WTC11 (cell line): ENCODE data around the gene BAZ2A. TPM values are rescaled to one million over a fixed set of nuclear protein-coding genes. Genes with fewer than 3 reads are reported as not detected.

Experiments
- ATAC-seq: fragments of 200-7000 bp; cut with Tn5 transposase; 2 replicates; pipeline ENCODE4 v1.10.0; 2021; ENCODE audit warnings: mild to moderate bottlenecking, moderate library complexity
- CTCF ChIA-PET: fragments of 300-600 bp; sonication (Branson Sonifier 250); formaldehyde crosslinking; loops from one replicate; lab custom pipeline; 2021; ENCODE audit warnings: antibody characterized with exemption; lab: Charles Lee
- POLR2A ChIA-PET: fragments of 350-600 bp; sonication (Branson Sonifier 250); formaldehyde crosslinking; loops from one replicate; lab custom pipeline; 2021; ENCODE audit warnings: antibody characterized with exemption; lab: Charles Lee
- DNase-seq: peaks from one replicate; pipeline ENCODE4 v3.0.0; 2021; ENCODE audit warnings: low spot score
- H3K27ac Mint-ChIP-seq: 2 replicates; pipeline ENCODE4 v1.8.0; 2021; ENCODE audit warnings: mixed read lengths
- H3K27me3 Mint-ChIP-seq: 2 replicates; pipeline ENCODE4 v1.8.0; 2021; ENCODE audit warnings: low read depth, mild to moderate bottlenecking, moderate library complexity, mixed read lengths
- H3K36me3 Mint-ChIP-seq: 2 replicates; pipeline ENCODE4 v1.8.0; 2021; ENCODE audit warnings: mixed read lengths
- H3K4me1 Mint-ChIP-seq: 2 replicates; pipeline ENCODE4 v1.8.0; 2022; ENCODE audit warnings: mixed read lengths
- H3K4me3 Mint-ChIP-seq: 2 replicates; pipeline ENCODE4 v1.8.0; 2021; ENCODE audit warnings: mild to moderate bottlenecking, moderate library complexity, mixed read lengths
- H3K9me3 Mint-ChIP-seq: 2 replicates; pipeline ENCODE4 v1.8.0; 2021; ENCODE audit warnings: mixed read lengths
- NFATC4 ChIP-seq: fragments of 250-450 bp; sonication (Bioruptor Pico); IDR thresholded peaks from 2 replicates; pipeline ENCODE4 v1.9.0; 2021; ENCODE audit warnings: mild to moderate bottlenecking
- SP1 ChIP-seq: sonication (generic); formaldehyde crosslinking; conservative IDR thresholded peaks from 2 replicates; pipeline ENCODE4 v1.8.1; 2022; ENCODE audit warnings: missing genetic modification reagents
- TP53 ChIP-seq: sonication (generic); formaldehyde crosslinking; IDR thresholded peaks from 2 replicates; pipeline ENCODE4 v1.8.1; 2023; ENCODE audit warnings: mild to moderate bottlenecking, missing genetic modification reagents
- ZNF138 ChIP-seq: sonication (generic); formaldehyde crosslinking; conservative IDR thresholded peaks from 2 replicates; pipeline ENCODE4 v1.8.1; 2022; ENCODE audit warnings: mild to moderate bottlenecking, moderate library complexity, missing genetic modification reagents
- ZNF423 ChIP-seq: fragments of 250-450 bp; sonication (Bioruptor Pico); IDR thresholded peaks from 2 replicates; pipeline ENCODE4 v2.1.2; 2022; ENCODE audit warnings: mild to moderate bottlenecking, moderate library complexity
- total RNA-seq: library from RNA; stranded (reverse); gene quantifications from 3 replicates; pipeline ENCODE4 v1.2.3, GENCODE V29; 2021
- TF ChIP-seq, protein P1 (sequence below): sonication (generic); formaldehyde crosslinking; IDR thresholded peaks from 2 replicates; pipeline ENCODE4 v1.8.1; 2022; ENCODE audit warnings: low read depth, mild to moderate bottlenecking, moderate library complexity, missing genetic modification reagents, borderline replicate concordance
- TF ChIP-seq, protein P2 (sequence below): sonication (generic); formaldehyde crosslinking; IDR thresholded peaks from 2 replicates; pipeline ENCODE4 v1.8.0; 2023; ENCODE audit warnings: missing genetic modification reagents, mild to moderate bottlenecking, borderline replicate concordance
- TF ChIP-seq, protein P3 (sequence below): sonication (generic); formaldehyde crosslinking; IDR thresholded peaks from 2 replicates; pipeline ENCODE4 v1.8.0; 2022; ENCODE audit warnings: mild to moderate bottlenecking, missing genetic modification reagents
- TF ChIP-seq, protein P4 (sequence below): sonication (generic); formaldehyde crosslinking; IDR thresholded peaks from 2 replicates; pipeline ENCODE4 v1.8.0; 2023; ENCODE audit warnings: missing genetic modification reagents
- TF ChIP-seq, protein P5 (sequence below): sonication (generic); formaldehyde crosslinking; IDR thresholded peaks from 2 replicates; pipeline ENCODE4 v1.8.1; 2023; ENCODE audit warnings: mild to moderate bottlenecking, missing genetic modification reagents, borderline replicate concordance
- TF ChIP-seq, protein P6 (sequence below): sonication (generic); formaldehyde crosslinking; IDR thresholded peaks from 2 replicates; pipeline ENCODE4 v1.8.0; 2022; ENCODE audit warnings: mild to moderate bottlenecking, missing genetic modification reagents
- TF ChIP-seq, protein P7 (sequence below): sonication (generic); formaldehyde crosslinking; IDR thresholded peaks from 2 replicates; pipeline ENCODE4 v1.8.0; 2023; ENCODE audit warnings: mild to moderate bottlenecking, missing genetic modification reagents
- TF ChIP-seq, protein P8 (sequence below): sonication (generic); formaldehyde crosslinking; conservative IDR thresholded peaks from 2 replicates; pipeline ENCODE4 v1.8.1; 2022; ENCODE audit warnings: mild to moderate bottlenecking, missing genetic modification reagents

The BAZ2A gene
- total RNA-seq, 1 experiment from 2014 or later = 114 TPM

DNA sequence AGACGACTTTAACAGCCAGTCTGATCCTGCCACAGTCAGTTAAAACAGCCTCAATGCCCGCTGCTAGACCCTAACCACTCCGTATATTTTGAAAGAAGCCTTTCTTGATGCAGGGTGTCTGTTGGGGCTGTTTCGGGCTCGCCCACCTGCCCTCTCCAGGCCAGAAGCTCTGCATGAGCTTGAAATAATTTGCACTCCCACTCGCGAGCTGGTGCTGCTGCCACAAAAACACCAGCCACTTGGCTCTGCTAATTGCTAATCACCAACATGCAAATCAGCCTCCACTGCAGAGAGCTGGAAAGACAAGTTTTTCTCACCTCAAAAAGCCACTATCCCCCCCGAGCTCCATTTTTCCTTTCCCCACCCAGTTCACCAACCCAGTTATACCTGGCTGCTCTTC lies 15.5 kb downstream of the BAZ2A start:
- ChIA-PET POLR2A (no interaction called here), CTCF (interaction anchor here (2.6 kb wide), 1 partner anchor 22 kb away, joined by 17 read pairs; no protein-coding TSS in a partner anchor)
- Mint-ChIP-seq H3K36me3 (peaks cover 64% of the 10 kb centered on the region), H3K4me3 (no peak overlapping the region), H3K4me1 (no peaks in the 10 kb centered on the region), H3K9me3 (no peaks in the 10 kb centered on the region), H3K27ac (no peak overlapping the region), H3K27me3 (no peaks in the 10 kb centered on the region)
- DNase-seq = no peak
- no peak for ATAC-seq
- TF ChIP-seq, protein P1, sequence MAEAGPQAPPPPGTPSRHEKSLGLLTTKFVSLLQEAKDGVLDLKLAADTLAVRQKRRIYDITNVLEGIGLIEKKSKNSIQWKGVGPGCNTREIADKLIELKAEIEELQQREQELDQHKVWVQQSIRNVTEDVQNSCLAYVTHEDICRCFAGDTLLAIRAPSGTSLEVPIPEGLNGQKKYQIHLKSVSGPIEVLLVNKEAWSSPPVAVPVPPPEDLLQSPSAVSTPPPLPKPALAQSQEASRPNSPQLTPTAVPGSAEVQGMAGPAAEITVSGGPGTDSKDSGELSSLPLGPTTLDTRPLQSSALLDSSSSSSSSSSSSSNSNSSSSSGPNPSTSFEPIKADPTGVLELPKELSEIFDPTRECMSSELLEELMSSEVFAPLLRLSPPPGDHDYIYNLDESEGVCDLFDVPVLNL (CRISPR knock-in tag) = no peak
- TF ChIP-seq, protein P2, sequence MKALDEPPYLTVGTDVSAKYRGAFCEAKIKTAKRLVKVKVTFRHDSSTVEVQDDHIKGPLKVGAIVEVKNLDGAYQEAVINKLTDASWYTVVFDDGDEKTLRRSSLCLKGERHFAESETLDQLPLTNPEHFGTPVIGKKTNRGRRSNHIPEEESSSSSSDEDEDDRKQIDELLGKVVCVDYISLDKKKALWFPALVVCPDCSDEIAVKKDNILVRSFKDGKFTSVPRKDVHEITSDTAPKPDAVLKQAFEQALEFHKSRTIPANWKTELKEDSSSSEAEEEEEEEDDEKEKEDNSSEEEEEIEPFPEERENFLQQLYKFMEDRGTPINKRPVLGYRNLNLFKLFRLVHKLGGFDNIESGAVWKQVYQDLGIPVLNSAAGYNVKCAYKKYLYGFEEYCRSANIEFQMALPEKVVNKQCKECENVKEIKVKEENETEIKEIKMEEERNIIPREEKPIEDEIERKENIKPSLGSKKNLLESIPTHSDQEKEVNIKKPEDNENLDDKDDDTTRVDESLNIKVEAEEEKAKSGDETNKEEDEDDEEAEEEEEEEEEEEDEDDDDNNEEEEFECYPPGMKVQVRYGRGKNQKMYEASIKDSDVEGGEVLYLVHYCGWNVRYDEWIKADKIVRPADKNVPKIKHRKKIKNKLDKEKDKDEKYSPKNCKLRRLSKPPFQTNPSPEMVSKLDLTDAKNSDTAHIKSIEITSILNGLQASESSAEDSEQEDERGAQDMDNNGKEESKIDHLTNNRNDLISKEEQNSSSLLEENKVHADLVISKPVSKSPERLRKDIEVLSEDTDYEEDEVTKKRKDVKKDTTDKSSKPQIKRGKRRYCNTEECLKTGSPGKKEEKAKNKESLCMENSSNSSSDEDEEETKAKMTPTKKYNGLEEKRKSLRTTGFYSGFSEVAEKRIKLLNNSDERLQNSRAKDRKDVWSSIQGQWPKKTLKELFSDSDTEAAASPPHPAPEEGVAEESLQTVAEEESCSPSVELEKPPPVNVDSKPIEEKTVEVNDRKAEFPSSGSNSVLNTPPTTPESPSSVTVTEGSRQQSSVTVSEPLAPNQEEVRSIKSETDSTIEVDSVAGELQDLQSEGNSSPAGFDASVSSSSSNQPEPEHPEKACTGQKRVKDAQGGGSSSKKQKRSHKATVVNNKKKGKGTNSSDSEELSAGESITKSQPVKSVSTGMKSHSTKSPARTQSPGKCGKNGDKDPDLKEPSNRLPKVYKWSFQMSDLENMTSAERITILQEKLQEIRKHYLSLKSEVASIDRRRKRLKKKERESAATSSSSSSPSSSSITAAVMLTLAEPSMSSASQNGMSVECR (CRISPR knock-in tag) = no peak
- no peak for TF ChIP-seq ZNF423 (CRISPR knock-in tag)
- TF ChIP-seq SP1 = no peak
- no peak for TF ChIP-seq TP53 (CRISPR knock-in tag)
- TF ChIP-seq ZNF138 (CRISPR knock-in tag) = no peak
- TF ChIP-seq, protein P3, sequence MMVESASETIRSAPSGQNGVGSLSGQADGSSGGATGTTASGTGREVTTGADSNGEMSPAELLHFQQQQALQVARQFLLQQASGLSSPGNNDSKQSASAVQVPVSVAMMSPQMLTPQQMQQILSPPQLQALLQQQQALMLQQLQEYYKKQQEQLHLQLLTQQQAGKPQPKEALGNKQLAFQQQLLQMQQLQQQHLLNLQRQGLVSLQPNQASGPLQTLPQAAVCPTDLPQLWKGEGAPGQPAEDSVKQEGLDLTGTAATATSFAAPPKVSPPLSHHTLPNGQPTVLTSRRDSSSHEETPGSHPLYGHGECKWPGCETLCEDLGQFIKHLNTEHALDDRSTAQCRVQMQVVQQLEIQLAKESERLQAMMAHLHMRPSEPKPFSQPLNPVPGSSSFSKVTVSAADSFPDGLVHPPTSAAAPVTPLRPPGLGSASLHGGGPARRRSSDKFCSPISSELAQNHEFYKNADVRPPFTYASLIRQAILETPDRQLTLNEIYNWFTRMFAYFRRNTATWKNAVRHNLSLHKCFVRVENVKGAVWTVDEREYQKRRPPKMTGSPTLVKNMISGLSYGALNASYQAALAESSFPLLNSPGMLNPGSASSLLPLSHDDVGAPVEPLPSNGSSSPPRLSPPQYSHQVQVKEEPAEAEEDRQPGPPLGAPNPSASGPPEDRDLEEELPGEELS (CRISPR knock-in tag) = no peak
- TF ChIP-seq, protein P4, sequence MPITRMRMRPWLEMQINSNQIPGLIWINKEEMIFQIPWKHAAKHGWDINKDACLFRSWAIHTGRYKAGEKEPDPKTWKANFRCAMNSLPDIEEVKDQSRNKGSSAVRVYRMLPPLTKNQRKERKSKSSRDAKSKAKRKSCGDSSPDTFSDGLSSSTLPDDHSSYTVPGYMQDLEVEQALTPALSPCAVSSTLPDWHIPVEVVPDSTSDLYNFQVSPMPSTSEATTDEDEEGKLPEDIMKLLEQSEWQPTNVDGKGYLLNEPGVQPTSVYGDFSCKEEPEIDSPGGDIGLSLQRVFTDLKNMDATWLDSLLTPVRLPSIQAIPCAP (CRISPR knock-in tag) = no peak
- no peak for TF ChIP-seq NFATC4
- TF ChIP-seq, protein P5, sequence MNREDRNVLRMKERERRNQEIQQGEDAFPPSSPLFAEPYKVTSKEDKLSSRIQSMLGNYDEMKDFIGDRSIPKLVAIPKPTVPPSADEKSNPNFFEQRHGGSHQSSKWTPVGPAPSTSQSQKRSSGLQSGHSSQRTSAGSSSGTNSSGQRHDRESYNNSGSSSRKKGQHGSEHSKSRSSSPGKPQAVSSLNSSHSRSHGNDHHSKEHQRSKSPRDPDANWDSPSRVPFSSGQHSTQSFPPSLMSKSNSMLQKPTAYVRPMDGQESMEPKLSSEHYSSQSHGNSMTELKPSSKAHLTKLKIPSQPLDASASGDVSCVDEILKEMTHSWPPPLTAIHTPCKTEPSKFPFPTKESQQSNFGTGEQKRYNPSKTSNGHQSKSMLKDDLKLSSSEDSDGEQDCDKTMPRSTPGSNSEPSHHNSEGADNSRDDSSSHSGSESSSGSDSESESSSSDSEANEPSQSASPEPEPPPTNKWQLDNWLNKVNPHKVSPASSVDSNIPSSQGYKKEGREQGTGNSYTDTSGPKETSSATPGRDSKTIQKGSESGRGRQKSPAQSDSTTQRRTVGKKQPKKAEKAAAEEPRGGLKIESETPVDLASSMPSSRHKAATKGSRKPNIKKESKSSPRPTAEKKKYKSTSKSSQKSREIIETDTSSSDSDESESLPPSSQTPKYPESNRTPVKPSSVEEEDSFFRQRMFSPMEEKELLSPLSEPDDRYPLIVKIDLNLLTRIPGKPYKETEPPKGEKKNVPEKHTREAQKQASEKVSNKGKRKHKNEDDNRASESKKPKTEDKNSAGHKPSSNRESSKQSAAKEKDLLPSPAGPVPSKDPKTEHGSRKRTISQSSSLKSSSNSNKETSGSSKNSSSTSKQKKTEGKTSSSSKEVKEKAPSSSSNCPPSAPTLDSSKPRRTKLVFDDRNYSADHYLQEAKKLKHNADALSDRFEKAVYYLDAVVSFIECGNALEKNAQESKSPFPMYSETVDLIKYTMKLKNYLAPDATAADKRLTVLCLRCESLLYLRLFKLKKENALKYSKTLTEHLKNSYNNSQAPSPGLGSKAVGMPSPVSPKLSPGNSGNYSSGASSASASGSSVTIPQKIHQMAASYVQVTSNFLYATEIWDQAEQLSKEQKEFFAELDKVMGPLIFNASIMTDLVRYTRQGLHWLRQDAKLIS (CRISPR knock-in tag) = no peak
- TF ChIP-seq, protein P6, sequence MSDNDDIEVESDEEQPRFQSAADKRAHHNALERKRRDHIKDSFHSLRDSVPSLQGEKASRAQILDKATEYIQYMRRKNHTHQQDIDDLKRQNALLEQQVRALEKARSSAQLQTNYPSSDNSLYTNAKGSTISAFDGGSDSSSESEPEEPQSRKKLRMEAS (CRISPR knock-in tag) = no peak
- TF ChIP-seq, protein P7, sequence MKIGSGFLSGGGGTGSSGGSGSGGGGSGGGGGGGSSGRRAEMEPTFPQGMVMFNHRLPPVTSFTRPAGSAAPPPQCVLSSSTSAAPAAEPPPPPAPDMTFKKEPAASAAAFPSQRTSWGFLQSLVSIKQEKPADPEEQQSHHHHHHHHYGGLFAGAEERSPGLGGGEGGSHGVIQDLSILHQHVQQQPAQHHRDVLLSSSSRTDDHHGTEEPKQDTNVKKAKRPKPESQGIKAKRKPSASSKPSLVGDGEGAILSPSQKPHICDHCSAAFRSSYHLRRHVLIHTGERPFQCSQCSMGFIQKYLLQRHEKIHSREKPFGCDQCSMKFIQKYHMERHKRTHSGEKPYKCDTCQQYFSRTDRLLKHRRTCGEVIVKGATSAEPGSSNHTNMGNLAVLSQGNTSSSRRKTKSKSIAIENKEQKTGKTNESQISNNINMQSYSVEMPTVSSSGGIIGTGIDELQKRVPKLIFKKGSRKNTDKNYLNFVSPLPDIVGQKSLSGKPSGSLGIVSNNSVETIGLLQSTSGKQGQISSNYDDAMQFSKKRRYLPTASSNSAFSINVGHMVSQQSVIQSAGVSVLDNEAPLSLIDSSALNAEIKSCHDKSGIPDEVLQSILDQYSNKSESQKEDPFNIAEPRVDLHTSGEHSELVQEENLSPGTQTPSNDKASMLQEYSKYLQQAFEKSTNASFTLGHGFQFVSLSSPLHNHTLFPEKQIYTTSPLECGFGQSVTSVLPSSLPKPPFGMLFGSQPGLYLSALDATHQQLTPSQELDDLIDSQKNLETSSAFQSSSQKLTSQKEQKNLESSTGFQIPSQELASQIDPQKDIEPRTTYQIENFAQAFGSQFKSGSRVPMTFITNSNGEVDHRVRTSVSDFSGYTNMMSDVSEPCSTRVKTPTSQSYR (CRISPR knock-in tag) = no peak
- TF ChIP-seq, protein P8, sequence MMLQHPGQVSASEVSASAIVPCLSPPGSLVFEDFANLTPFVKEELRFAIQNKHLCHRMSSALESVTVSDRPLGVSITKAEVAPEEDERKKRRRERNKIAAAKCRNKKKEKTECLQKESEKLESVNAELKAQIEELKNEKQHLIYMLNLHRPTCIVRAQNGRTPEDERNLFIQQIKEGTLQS (CRISPR knock-in tag) = no peak
